Cerebellar cortex (tissue), 1 donor: Measurements from ENCODE around the gene CCDC91.
"Not testable (repeated sequence)": the region's sequence is repeated elsewhere in the genome, so short reads cannot be mapped to it uniquely, and the experiment has no call there.

Experiments used
- DNase-seq: peaks from one replicate; pipeline ENCODE4 v3.0.0-alpha.2; 2015; ENCODE audit warnings: low spot score

The CCDC91 gene

GRCh38 chr12:28457785-28458184 lies 267.5 kb downstream of the CCDC91 start:
- DNase-seq = no peak

DNA sequence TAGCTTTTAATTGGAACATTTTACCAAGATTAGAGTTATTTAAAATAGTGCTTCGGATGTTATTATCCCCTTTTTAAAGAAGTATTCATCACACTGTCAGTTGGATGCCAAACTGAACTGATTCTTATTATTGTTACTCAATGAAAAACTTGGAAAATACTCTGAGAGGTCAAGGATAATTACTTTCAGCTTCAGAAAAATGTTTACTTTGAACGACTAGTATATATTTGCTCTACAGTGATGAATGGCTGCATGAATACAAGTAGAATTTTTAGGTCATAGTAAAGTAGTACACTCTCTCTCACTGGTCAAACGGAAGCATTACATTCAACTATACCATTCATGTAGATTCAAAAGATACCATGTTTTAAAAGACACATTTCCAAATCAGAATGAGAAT lies 269.2 kb downstream of the CCDC91 start:
- DNase-seq = no peak

- DNase-seq = no peak
These were observed 270.3 kb downstream of the CCDC91 start for GRCh38 chr12:28460420-28461130.

DNA sequence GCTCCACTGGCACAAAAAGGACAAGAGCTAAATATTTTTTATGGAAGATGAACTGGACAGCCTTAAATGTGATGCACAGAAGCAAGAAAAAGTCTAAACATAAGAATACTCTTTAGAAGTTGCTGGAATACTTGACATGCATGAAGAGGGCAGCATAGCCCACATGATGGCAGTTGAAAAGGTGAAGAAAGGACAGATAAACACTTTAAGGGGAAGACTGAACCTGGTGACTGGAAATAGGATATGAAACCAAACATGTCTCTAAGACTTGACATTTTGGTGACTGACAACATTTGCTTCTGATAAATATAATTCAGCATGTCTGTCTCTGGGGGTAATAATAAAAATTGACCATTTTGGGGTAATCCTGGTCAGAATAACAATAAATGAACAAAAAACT lies 273.1 kb downstream of the CCDC91 start:
- DNase-seq = no peak

DNA sequence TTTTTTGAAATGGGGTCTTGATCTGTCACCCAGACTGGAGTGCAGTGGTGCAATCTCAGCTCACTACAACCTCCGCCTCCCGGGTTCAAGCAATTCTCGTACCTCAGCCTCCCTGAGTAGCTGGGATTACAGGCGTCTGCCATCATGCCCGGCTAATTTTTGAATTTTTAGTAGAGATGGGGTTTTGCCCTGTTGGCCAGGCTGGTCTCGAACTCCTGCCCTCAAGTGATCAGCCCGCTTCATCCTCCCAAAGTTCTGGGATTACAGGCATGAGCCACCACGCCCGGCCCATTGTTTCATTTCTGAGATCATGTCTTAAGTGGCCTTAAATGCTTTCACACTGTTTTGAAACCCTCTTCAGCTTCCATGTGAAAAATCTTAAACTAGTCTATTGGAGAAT lies 281.5 kb downstream of the CCDC91 start:
- DNase-seq = not testable (repeated sequence)

DNA sequence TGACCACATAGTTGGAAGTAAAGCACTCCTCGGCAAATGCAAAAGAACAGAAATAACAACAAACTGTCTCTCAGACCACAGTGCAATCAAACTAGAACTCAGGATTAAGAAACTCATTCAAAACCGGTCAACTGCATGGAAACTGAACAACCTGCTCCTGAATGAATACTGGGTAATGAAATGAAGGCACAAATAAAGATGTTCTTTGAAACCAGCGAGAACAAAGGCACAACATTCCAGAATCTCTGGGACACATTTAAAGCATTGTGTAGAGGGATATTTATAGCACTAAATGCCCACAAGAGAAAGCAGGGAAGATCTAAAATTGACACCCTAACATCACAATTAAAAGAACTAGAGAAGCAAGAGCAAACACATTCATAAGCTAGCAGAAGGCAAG lies 285.9 kb downstream of the CCDC91 start:
- not testable (repeated sequence) for DNase-seq

GRCh38 chr12:28479097-28479496 lies 288.8 kb downstream of the CCDC91 start:
- not testable (repeated sequence) for DNase-seq

DNA sequence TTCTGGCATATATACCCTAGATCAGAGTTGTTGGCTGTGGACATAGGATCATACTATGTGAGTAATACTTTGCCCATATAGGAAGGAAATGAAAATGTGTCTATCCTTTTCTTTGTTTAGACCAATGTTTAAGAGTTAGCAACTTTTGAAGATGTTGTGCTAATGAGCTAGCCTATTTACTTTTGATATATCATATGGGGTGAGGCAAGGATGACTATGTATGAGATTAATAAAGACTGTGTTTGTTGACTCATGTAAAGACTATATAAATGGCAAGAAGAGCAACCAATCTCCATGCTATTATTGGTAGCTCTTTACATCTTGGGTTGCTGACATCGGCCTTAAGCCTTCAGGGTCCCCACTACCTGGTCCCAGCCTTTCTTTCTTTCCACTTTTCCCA lies 289.4 kb downstream of the CCDC91 start:
- no peak for DNase-seq

GRCh38 chr12:28484156-28484555 lies 293.9 kb downstream of the CCDC91 start:
- no peak for DNase-seq

DNA sequence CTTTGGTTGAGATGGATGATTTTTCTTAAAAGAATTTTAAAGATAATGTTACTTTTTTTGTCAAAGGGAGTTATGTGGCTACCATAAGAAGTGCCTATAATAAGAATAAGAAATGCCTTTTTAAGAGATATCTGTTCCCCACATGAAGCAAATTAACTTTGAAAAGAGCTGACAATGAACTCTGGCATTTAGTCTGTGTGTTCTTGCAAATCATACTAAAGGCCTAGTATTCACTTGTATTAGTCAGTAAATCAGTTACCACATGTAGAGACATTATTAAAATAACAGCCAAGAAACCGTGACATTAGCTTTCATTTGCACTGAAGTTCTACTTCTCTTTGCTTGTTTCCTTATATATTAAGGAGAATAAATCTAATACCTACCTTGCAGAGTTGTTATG lies 296.3 kb downstream of the CCDC91 start:
- DNase-seq = no peak

- DNase-seq = no peak
These were observed 299.0 kb downstream of the CCDC91 start for GRCh38 chr12:28489246-28489645.

DNA sequence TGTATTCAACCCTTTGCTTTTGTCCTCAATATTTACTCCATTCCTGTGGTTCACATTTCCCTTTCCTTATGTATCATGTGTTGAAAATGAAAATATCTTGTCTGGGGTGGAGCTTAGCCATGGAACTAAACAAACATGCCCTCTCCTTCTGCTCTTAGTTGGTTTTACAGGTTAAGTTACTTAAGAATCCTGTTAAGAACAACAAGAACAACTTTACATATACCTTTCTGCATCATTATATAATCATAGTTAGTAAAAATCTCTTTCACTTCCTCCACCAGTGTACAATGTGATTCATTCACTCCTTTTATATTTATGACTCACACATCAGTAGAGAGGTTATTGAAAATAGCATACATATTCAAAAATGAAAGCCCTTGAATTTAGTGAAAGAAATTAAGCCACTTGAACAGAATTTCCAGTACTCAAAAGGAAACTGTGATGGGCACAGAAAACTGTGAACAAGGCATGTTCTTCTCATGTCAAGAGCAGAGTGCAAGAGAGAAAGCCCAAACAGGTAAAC lies 307.7 kb downstream of the CCDC91 start:
- DNase-seq = no peak

DNA sequence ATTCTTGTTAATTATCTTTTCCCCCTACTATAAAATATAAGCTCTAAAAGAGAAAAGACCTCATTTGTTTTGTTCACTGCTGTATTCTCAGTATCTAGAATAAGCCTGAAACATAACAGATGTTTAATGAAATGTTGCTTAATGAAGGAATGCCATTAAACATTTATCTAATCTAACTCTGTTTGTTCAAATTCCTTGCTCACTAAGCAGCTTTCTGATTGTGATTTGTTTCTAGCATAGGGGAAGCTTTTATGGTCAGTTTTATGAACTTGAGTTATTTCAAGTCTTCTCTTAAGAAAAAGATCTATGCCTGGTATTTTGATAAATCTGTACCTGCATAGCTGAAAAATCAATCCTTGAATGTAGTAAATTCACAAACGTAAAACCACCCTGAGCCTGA lies 308.6 kb downstream of the CCDC91 start:
- no peak for DNase-seq

DNA sequence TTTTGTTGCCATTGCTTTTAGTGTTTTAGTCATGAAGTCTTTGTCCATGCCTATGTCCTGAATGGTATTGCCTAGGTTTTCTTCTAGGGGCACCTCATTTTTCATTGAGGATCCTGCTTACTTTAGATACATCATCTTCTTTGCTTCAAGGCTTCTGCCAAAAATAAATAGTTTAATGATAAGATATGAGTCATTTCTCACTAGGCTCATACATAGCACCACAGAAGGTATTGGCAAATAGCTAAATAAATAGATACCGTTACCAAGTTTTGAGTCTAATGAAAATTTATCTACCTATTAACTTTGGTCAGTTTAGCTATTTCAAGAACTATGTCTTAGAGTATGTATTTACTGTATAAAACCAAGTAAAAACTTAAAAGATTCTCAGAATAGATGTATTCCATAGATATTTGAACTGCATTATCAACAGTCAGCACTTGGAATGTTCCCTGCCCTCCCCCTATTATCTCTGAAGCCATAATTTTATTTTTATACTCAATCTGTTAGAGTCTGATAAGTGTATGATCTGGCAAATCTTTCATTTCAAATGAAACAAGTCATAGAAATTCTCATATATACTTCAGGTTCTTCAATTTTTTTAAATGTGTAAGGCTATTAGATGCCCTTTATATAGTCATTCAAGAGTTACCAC lies 310.2 kb downstream of the CCDC91 start:
- DNase-seq = no peak

GRCh38 chr12:28506271-28506670 lies 316.0 kb downstream of the CCDC91 start:
- no peak for DNase-seq

GRCh38 chr12:28507033-28507432 lies 316.8 kb downstream of the CCDC91 start:
- no peak for DNase-seq

- no peak for DNase-seq
These were observed 317.6 kb downstream of the CCDC91 start for GRCh38 chr12:28507867-28508266.

DNA sequence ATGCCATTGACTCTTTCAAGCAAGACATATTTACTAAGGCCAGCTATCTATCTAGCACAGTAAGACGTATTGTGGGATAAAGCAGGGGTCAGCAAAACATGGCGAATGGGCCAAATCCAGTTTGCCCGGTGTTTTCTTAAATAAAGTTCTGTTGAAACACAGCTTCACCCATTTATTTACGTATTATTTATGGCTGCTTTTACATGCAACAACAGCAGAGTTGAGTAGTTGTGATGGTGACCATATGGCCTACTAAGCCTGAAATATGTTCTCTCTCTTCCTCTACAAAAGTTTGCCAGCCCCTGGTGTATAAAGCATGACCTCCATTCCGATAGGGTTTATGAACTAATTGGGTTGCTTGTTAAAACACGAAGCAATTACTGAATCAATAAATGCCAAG lies 322.1 kb downstream of the CCDC91 start:
- DNase-seq = no peak

DNA sequence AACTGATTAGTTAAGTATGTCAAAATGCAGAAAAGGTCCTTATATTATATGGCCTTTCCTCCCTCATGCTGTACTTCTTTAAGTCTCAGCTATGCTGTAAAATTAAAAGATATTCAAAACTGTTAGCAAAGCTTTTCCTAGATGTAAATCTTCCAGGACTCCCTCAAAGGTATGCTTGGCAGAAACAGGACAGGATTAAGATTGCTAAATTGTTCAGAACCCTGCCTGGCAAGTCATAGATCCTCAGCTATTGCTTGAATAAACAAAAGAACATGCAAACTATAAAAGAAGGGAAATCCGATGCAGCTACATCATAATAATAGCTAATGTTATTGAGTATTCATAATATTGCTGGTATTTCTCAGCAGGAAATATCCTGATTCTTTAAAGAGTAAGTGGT lies 322.6 kb downstream of the CCDC91 start:
- no peak for DNase-seq

- DNase-seq = no peak
These were observed 323.7 kb downstream of the CCDC91 start for GRCh38 chr12:28513983-28514382.

DNA sequence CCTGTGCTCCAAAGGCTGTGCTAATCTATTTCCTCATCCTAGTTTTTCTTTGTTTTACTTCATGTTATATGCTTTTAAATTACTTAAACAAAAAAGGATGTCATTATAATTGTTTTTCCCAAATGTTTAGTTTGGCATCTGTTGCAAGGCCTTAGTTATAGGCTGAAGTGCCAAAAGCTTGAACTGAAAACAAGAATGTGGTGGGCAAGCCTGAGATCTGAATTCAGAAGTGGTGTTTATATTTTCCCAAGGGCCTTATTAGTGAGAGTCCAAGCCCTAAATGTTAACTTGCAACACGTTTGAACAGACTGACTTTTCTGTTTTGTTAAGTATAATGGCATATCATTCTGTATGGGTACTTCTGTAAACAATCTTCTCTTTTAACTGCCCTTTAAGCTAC lies 326.8 kb downstream of the CCDC91 start:
- no peak for DNase-seq

- DNase-seq = no peak
These were observed 337.5 kb downstream of the CCDC91 start for GRCh38 chr12:28527631-28528249.

GRCh38 chr12:28535216-28535615 lies 345.0 kb downstream of the CCDC91 start:
- no peak for DNase-seq
